Central memory CD8-positive, alpha-beta T cell (primary cell): ENCODE results near the gene TGFB3.

Experiments
- ATAC-seq: fragments of 150-1000 bp; cut with Tn5 transposase; replicated peaks from 2 replicates; pipeline ENCODE4 v1.10.0; 2022; ENCODE audit warnings: mild to moderate bottlenecking, moderate FRiP score, moderate number of reproducible peaks; ENCODE audit not compliant: poor library complexity, severe bottlenecking; ENCODE audit errors: extremely low read depth
- DNase-seq, 2 donors: peaks; one replicate each; pipeline ENCODE4 v3.0.0; 2021; ENCODE audit warnings: low spot score in 2 of 2
- H3K27ac Mint-ChIP-seq: one replicate; pipeline ENCODE4 v1.8.0; 2022; ENCODE audit warnings: low read depth, mild to moderate bottlenecking, moderate library complexity, mixed read lengths
- H3K27me3 Mint-ChIP-seq: one replicate; pipeline ENCODE4 v1.8.0; 2022; ENCODE audit warnings: mixed read lengths
- H3K36me3 Mint-ChIP-seq: one replicate; pipeline ENCODE4 v1.8.0; 2022; ENCODE audit warnings: mild to moderate bottlenecking, moderate library complexity, mixed read lengths; ENCODE audit not compliant: insufficient read depth
- H3K4me1 Mint-ChIP-seq: one replicate; pipeline ENCODE4 v1.8.0; 2022; ENCODE audit warnings: mixed read lengths
- H3K4me3 Mint-ChIP-seq: one replicate; pipeline ENCODE4 v1.8.0; 2022; ENCODE audit warnings: mild to moderate bottlenecking, moderate library complexity, mixed read lengths
- H3K9me3 Mint-ChIP-seq: one replicate; pipeline ENCODE4 v1.8.0; 2022; ENCODE audit warnings: mixed read lengths

Gene TGFB3

DNA sequence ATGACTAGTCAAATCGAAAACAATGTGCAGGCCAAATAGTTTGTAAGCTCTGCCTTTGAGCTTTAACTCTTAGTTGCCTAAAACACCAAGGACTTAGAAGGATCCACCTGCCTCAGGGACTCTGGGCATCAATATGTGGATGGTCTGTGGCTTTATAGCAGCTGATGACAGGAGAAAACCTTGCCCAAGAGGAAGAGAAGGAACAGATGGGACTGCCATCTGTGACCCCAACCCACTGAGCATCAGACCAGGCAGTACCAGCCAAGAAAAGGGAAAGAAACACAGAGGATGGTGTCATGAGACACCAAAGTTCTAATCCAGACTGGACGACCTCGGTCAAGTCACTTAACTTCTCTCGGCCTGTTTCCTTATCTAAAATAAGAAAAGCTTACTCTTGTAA is 12.7 kb downstream of the TGFB3 start:
- no peak overlapping the region for H3K27ac Mint-ChIP-seq
- no peak overlapping the region for H3K4me3 Mint-ChIP-seq
- DNase-seq, result no peak
- no peaks in the 10 kb centered on the region for H3K27me3 Mint-ChIP-seq
- no peaks in the 10 kb centered on the region for H3K4me1 Mint-ChIP-seq
- no peaks in the 10 kb centered on the region for H3K9me3 Mint-ChIP-seq
- no peaks in the 10 kb centered on the region for H3K36me3 Mint-ChIP-seq
- ATAC-seq, result no peak

DNA sequence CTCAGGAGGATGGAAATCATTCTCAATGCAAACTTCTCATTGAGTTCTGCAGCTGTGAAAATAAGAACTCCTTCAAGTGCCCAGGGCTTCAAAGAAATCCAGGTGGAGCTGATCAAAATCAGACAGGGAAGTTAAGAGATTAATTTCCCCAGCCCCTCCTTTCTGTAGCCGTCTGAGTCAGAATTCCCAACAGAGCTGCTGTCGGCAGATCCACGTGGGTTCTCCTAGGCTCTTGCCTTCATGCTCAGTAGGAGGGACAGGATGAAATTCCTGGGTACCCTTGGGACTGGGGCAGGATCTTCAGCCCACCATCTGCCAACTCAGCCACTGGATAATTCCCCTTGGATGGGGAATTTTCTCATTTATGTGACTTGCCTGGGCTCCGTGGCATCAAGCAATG is 13.3 kb downstream of the TGFB3 start:
- no peak for DNase-seq
- Mint-ChIP-seq H3K36me3 (no peaks in the 10 kb centered on the region), H3K4me1 (no peaks in the 10 kb centered on the region), H3K4me3 (no peak overlapping the region), H3K27me3 (no peaks in the 10 kb centered on the region), H3K9me3 (no peaks in the 10 kb centered on the region), H3K27ac (no peak overlapping the region)
- ATAC-seq, result no peak

- Mint-ChIP-seq H3K4me3 (no peak overlapping the region), H3K4me1 (no peaks in the 10 kb centered on the region), H3K27ac (no peak overlapping the region), H3K36me3 (no peaks in the 10 kb centered on the region), H3K9me3 (no peaks in the 10 kb centered on the region), H3K27me3 (no peaks in the 10 kb centered on the region)
- ATAC-seq, result no peak
- no peak for DNase-seq
These were observed 13.9 kb downstream of the TGFB3 start for GRCh38 chr14:75967866-75968265.

DNA sequence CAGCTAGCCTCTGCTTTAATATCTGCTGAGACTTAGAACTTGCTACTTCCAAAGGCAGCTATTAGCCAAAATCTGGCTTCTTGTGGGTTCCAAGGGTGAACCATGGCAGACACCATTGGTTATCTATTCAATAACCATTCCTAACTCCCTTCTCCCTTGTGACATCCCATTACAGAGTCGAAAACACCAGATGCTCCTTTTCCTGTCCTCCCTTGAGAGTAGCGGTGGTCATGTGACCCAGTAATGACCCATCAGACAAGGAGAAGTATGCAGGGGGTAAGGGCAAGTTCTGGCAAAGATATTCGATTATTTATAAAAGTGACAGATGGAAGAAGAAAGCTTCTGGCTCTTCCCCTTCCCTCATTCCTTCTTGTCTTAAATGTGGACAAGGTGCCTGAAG is 20.1 kb downstream of the TGFB3 start:
- no peaks in the 10 kb centered on the region for H3K4me1 Mint-ChIP-seq
- ATAC-seq, result no peak

GRCh38 chr14:75960231-75960630 is 21.6 kb downstream of the TGFB3 start:
- no peak overlapping the region for H3K27ac Mint-ChIP-seq
- DNase-seq (no peak), ATAC-seq (no peak)
- H3K4me3 Mint-ChIP-seq, result no peak overlapping the region
- peaks cover 3% of the 10 kb centered on the region for H3K36me3 Mint-ChIP-seq
- no peaks in the 10 kb centered on the region for H3K9me3 Mint-ChIP-seq
- no peaks in the 10 kb centered on the region for H3K27me3 Mint-ChIP-seq
- no peaks in the 10 kb centered on the region for H3K4me1 Mint-ChIP-seq

More for the DNA sequence above, 20.1 kb downstream of the TGFB3 start:
- Mint-ChIP-seq H3K36me3 (peaks cover 3% of the 10 kb centered on the region), H3K4me3 (no peak overlapping the region), H3K27me3 (no peaks in the 10 kb centered on the region), H3K27ac (no peak overlapping the region), H3K9me3 (no peaks in the 10 kb centered on the region)
- DNase-seq, result no peak

DNA sequence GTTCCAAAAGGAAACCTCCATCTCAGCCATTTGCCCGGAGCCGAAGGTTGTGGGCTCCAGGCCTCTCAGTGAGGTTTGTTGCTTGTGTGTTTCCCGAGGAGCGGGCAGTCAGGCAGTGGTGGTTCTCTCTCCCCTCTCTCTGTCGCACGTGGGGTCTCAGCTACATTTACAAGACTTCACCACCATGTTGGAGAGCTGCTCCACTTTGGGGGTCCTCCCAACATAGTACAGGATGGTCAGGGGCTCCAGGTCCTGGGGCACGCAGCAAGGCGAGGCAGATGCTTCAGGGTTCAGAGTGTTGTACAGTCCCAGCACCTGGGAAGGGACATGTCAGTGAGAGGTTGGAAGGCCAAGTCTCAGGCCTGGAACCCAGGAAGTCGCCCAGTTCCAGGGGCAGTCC is 22.8 kb downstream of the TGFB3 start:
- H3K27ac Mint-ChIP-seq, result no peak overlapping the region
- no peak for DNase-seq
- peaks cover 3% of the 10 kb centered on the region for H3K36me3 Mint-ChIP-seq
- ATAC-seq, result no peak
- no peak overlapping the region for H3K4me3 Mint-ChIP-seq
- H3K4me1 Mint-ChIP-seq, result no peaks in the 10 kb centered on the region
- H3K9me3 Mint-ChIP-seq, result no peaks in the 10 kb centered on the region
- H3K27me3 Mint-ChIP-seq, result no peaks in the 10 kb centered on the region

GRCh38 chr14:75952489-75952888 is 29.3 kb downstream of the TGFB3 start:
- Mint-ChIP-seq H3K9me3 (no peaks in the 10 kb centered on the region), H3K4me1 (no peaks in the 10 kb centered on the region), H3K27ac (no peak overlapping the region), H3K36me3 (no peaks in the 10 kb centered on the region), H3K4me3 (no peak overlapping the region), H3K27me3 (no peaks in the 10 kb centered on the region)
- ATAC-seq, result no peak
- no peak for DNase-seq

GRCh38 chr14:75946785-75947184 is 35.0 kb downstream of the TGFB3 start:
- ATAC-seq (no peak), DNase-seq (no peak)
- Mint-ChIP-seq H3K4me1 (no peaks in the 10 kb centered on the region), H3K4me3 (no peak overlapping the region), H3K36me3 (no peaks in the 10 kb centered on the region), H3K9me3 (no peaks in the 10 kb centered on the region), H3K27me3 (no peaks in the 10 kb centered on the region), H3K27ac (no peak overlapping the region)

- ATAC-seq (no peak), DNase-seq (no peak)
- H3K27me3 Mint-ChIP-seq, result no peaks in the 10 kb centered on the region
- H3K4me3 Mint-ChIP-seq, result no peak overlapping the region
- no peaks in the 10 kb centered on the region for H3K9me3 Mint-ChIP-seq
- H3K36me3 Mint-ChIP-seq, result no peaks in the 10 kb centered on the region
- no peaks in the 10 kb centered on the region for H3K4me1 Mint-ChIP-seq
- no peak overlapping the region for H3K27ac Mint-ChIP-seq
These were observed 37.1 kb downstream of the TGFB3 start for GRCh38 chr14:75944607-75945241.

DNA sequence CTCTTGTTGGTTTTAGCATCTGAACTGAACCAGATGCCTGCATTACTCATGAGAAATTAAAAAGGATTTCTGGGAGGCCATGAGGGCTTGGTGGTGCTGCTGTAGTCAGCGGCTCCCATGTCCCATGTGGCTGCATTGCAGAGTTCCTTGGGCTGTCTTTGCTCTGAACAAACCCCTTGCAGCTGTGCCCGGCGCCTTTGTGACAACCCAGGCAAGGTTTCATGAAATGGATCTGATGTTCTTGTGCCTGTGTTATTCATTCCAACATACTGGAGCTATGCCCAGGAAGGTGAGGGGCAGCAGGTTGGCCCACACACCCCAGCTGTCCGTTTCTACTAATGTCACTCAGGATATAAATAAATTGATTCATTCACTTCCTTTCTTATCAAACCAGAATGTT is 40.8 kb downstream of the TGFB3 start:
- no peak overlapping the region for H3K27ac Mint-ChIP-seq
- no peaks in the 10 kb centered on the region for H3K4me1 Mint-ChIP-seq
- DNase-seq, result no peak
- no peaks in the 10 kb centered on the region for H3K27me3 Mint-ChIP-seq
- no peaks in the 10 kb centered on the region for H3K9me3 Mint-ChIP-seq
- ATAC-seq, result no peak
- H3K4me3 Mint-ChIP-seq, result no peak overlapping the region
- H3K36me3 Mint-ChIP-seq, result peaks cover 2% of the 10 kb centered on the region

DNA sequence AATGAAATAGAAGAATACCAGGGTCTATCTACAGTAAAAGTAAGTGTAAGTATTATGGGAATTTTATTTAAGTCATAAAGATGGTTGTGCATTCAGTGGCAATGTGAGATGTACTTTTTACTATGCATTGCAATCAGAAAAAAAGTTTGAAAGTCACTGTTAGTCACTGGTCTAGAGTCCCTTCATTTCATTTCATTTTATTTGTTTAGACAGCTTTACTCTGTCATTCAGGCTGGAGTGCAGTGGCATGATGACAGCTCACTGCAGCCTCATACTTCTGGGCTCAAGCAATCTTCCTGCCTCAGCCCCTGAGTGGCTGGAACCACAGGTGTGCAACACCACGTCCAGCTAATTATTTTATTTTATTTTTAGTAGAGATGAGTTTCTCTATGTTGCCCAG is 42.6 kb downstream of the TGFB3 start:
- no peaks in the 10 kb centered on the region for H3K27me3 Mint-ChIP-seq
- ATAC-seq, result no peak
- H3K27ac Mint-ChIP-seq, result no peak overlapping the region
- no peak overlapping the region for H3K4me3 Mint-ChIP-seq
- peaks cover 2% of the 10 kb centered on the region for H3K36me3 Mint-ChIP-seq
- no peaks in the 10 kb centered on the region for H3K9me3 Mint-ChIP-seq
- DNase-seq, result no peak
- no peaks in the 10 kb centered on the region for H3K4me1 Mint-ChIP-seq

- no peak overlapping the region for H3K27ac Mint-ChIP-seq
- H3K36me3 Mint-ChIP-seq, result peaks cover 2% of the 10 kb centered on the region
- H3K4me1 Mint-ChIP-seq, result no peaks in the 10 kb centered on the region
- H3K4me3 Mint-ChIP-seq, result no peak overlapping the region
- ATAC-seq, result no peak
- H3K27me3 Mint-ChIP-seq, result no peaks in the 10 kb centered on the region
- no peaks in the 10 kb centered on the region for H3K9me3 Mint-ChIP-seq
- DNase-seq, result no peak
These were observed 46.7 kb downstream of the TGFB3 start for GRCh38 chr14:75934998-75935628.

GRCh38 chr14:75933712-75934296 is 48.0 kb downstream of the TGFB3 start:
- Mint-ChIP-seq H3K4me1 (no peaks in the 10 kb centered on the region), H3K9me3 (no peaks in the 10 kb centered on the region), H3K27ac (no peak overlapping the region), H3K27me3 (no peaks in the 10 kb centered on the region), H3K36me3 (peaks cover 2% of the 10 kb centered on the region), H3K4me3 (no peak overlapping the region)
- ATAC-seq (no peak), DNase-seq (no peak)
